ENCODE data around the gene FPGS. TPM values are rescaled to one million over a fixed set of nuclear protein-coding genes. Genes with fewer than 3 reads are reported as not detected.

FPGS gene
- total RNA-seq, 1 donor from 2014 or later = 36.5 TPM

- intact Hi-C loops (cut with DNase I) = no loop called here
- no peak for DNase-seq (ENCODE audit: low spot score)
Measured at GRCh38 chr9:127806871-127807270, 4.2 kb downstream of the FPGS start.

- no peak for DNase-seq (ENCODE audit: low spot score)
- intact Hi-C loops (cut with DNase I) = no loop called here
Measured at GRCh38 chr9:127808347-127809001, 5.8 kb downstream of the FPGS start.

GRCh38 chr9:127809002-127809539, 6.4 kb downstream of the FPGS start:
- intact Hi-C loops (cut with DNase I) = no loop called here

GRCh38 chr9:127809540-127810377, 7.1 kb downstream of the FPGS start:
- intact Hi-C loops (cut with DNase I) = no loop called here
- DNase-seq (ENCODE audit: low spot score) = no peak

More at GRCh38 chr9:127809002-127809539, 6.4 kb downstream of the FPGS start:
- no peak for DNase-seq (ENCODE audit: low spot score)

- no peak for DNase-seq (ENCODE audit: low spot score)
- intact Hi-C loops (cut with DNase I) = no loop called here
Measured at GRCh38 chr9:127810378-127811187, 7.9 kb downstream of the FPGS start.

GRCh38 chr9:127812011-127812410, 9.3 kb downstream of the FPGS start:
- no peak for DNase-seq (ENCODE audit: low spot score)
- intact Hi-C loops (cut with DNase I) = no loop called here

- DNase-seq (ENCODE audit: low spot score) = no peak
- intact Hi-C loops (cut with DNase I) = no loop called here
Measured at GRCh38 chr9:127812936-127813675, 10.4 kb downstream of the FPGS start.

- DNase-seq (ENCODE audit: low spot score) = no peak
Measured at GRCh38 chr9:127813686-127814226, 11.1 kb downstream of the FPGS start.

GRCh38 chr9:127814619-127815511, 12.2 kb downstream of the FPGS start:
- intact Hi-C loops (cut with DNase I) = no loop called here
- no peak for DNase-seq (ENCODE audit: low spot score)

More at GRCh38 chr9:127813686-127814226, 11.1 kb downstream of the FPGS start:
- intact Hi-C loops (cut with DNase I) = no loop called here

- intact Hi-C loops (cut with DNase I) = no loop called here
- DNase-seq (ENCODE audit: low spot score) = no peak
Measured at GRCh38 chr9:127815512-127816361, 13.1 kb downstream of the FPGS start.

- intact Hi-C loops (cut with DNase I) = no loop called here
- no peak for DNase-seq (ENCODE audit: low spot score)
Measured at GRCh38 chr9:127816362-127816725, 13.7 kb downstream of the FPGS start.

GRCh38 chr9:127816728-127817127, 14.0 kb downstream of the FPGS start:
- no peak for DNase-seq (ENCODE audit: low spot score)
- intact Hi-C loops (cut with DNase I) = no loop called here

- DNase-seq (ENCODE audit: low spot score) = no peak
- intact Hi-C loops (cut with DNase I) = no loop called here
Measured at GRCh38 chr9:127817881-127818434, 15.3 kb downstream of the FPGS start.

- no peak for DNase-seq (ENCODE audit: low spot score)
- intact Hi-C loops (cut with DNase I) = no loop called here
Measured at GRCh38 chr9:127818574-127818973, 15.9 kb downstream of the FPGS start.

- DNase-seq (ENCODE audit: low spot score) = no peak
- intact Hi-C loops (cut with DNase I) = no loop called here
Measured at GRCh38 chr9:127822108-127822507, 19.4 kb downstream of the FPGS start.

- DNase-seq (ENCODE audit: low spot score) = no peak
- intact Hi-C loops (cut with DNase I) = loop anchor here (5.0 kb wide), 1 partner anchor 37 kb away; no protein-coding TSS in a partner anchor
Measured at GRCh38 chr9:127825319-127826051, 22.8 kb downstream of the FPGS start.

All from cardiac septum (tissue), 1 donor.